Activated CD4-positive, alpha-beta T cell treated with anti-CD3 and anti-CD28 coated beads, Interleukin-2, amount 50 U/mL, for 16 hours (primary cell): Measurements from ENCODE around the gene KCNMA1.

Experiments used
- DNase-seq: peaks from one replicate; pipeline ENCODE4 v3.0.0-alpha.2; 2020

Gene KCNMA1

GRCh38 chr10:77252380-77253146 lies 385.0 kb downstream of the KCNMA1 start:
- DNase-seq: no peak

- DNase-seq: no peak
Measured at GRCh38 chr10:77251297-77252013, 386.2 kb downstream of the KCNMA1 start.

GRCh38 chr10:77249901-77250459 lies 387.6 kb downstream of the KCNMA1 start:
- DNase-seq: no peak

DNA sequence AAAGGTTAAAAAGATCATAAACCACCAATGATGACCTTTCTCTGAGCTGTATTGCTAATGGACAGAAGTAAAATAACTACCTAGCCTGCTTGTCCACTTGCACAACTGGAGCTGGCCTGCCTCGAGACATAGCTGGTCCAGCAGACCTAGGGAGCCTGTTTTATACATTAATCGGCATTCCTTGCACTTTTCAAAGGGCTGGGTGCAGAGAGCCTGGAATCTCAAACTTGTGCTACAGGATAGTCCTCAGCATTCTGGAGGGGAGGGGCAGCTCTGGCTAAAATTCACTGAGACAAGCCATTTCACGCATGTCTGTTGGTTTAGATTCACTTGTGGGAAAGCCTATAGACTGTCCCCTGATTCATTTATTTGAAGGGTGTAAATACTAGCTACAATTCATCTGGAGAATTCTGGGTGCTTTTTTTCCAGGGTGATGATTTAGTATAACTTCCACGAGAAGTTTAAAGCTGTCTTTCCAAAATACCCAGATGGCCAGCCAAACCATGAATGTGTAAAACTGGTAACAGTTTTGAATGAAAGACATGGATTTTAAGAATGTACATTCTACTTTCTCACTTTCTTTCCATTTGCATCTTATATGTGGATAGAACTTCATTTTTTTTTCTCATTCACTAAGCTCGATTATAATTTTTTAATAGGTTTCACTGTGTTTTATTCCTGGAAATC lies 389.4 kb downstream of the KCNMA1 start:
- no peak for DNase-seq

GRCh38 chr10:77247031-77247990 lies 390.3 kb downstream of the KCNMA1 start:
- DNase-seq: no peak

- DNase-seq: no peak
Measured at GRCh38 chr10:77245953-77246352, 391.7 kb downstream of the KCNMA1 start.

GRCh38 chr10:77244746-77245145 lies 392.9 kb downstream of the KCNMA1 start:
- DNase-seq: no peak

GRCh38 chr10:77244286-77244685 lies 393.3 kb downstream of the KCNMA1 start:
- no peak for DNase-seq

- DNase-seq: no peak
Measured at GRCh38 chr10:77241350-77241725, 396.3 kb downstream of the KCNMA1 start.

GRCh38 chr10:77240706-77241349 lies 396.8 kb downstream of the KCNMA1 start:
- no peak for DNase-seq

DNA sequence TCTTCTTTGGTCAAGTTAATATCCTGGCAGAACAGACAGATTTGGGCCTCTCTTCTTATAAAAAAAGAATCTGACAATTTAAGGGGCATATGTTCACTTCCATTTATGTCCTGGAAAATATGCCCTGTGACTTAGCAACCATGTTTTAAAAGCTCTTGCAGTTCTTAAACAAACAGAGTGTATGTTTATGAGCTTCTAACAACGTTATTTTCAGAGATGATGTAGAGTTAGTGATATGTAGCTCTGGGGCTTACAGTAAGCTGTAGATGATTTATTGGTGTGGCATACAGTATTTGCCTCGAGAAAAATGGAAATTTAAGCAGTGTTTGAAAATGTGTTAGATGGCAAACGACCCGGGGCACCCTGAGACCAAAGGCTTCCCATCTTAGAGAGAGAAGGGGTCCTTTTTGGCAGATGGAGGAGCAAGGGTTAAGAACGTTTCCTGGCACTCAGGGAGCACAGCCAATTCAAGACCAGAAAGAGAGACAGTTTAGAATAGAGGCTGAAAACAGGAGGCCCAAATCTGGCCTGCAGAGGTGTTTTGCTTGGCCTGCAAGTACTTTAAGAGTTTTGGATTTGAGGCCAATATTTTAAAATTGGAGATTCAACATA lies 397.5 kb downstream of the KCNMA1 start:
- no peak for DNase-seq

- no peak for DNase-seq
Measured at GRCh38 chr10:77237120-77237519, 400.5 kb downstream of the KCNMA1 start.

GRCh38 chr10:77236700-77237099 lies 400.9 kb downstream of the KCNMA1 start:
- DNase-seq: no peak

- DNase-seq: no peak
Measured at GRCh38 chr10:77236029-77236428, 401.6 kb downstream of the KCNMA1 start.

DNA sequence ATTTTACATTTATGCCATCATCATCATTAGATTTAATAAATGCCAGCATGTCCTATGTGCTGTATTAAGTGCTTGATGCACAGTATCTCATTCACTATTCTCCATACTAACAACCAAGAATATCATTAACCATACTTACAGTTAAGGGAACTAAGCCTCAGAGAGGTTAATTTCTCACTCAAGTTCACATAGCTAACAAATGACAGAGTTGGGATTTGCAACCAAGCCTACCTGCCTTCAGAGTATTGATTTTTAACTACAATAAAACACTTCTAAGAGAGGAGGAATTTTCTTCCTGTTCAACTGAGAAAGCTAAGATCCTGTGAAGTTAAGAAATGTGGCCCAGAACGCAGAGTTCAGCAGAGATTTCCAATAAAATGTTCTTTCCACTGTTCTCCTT lies 403.0 kb downstream of the KCNMA1 start:
- no peak for DNase-seq

DNA sequence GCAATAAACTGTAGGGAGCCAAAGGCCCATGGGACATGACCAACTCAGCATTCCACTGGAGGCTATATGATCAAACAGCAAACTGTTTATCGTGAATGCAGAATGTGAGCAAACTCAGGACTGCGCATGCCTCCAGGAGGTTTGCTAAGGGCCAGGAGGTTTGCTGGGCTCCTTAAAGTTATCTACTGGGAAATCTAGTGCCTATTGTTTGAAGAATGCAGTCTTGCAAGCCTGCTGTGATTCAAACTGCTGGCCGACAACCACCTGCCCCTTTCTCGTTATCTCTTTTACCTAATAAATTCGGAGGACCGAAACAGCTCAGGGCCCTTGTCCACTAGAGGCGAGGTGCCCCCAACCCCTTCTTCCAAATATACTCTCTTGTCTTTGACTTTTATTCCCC lies 404.1 kb downstream of the KCNMA1 start:
- no peak for DNase-seq

DNA sequence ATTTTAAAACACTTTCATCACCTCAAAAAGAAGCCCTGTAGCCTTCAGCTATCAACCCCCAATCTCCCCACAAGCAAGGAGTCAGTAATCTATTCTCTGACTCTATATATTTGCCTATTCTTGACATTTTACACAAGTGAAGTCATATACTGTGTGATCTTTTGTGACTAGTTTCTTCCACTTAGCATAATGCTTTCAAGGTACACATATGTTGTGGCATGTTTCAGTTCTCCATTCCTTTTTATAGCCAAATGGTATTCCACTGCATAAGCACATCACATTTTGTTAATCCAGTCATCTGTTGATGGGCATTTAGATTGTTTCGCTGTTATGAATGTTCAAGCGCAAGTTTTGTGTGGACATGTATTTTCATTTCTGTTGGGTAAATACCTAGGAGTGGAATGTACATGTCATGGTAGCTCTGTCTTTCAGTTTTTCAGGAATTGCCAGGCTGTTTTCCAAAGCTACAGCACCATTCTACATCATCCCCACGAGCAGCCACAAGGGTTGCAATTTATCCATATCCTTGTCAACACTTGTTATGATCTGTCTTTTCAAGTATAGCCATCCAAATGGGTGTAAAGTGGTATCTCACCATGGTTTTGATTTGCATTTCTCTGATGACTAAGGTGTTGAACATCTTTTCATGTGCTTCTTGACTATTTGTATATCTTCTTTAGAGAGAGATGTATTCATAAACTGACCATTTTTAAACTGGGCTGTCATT lies 405.6 kb downstream of the KCNMA1 start:
- no peak for DNase-seq

- DNase-seq: no peak
Measured at GRCh38 chr10:77231375-77231774, 406.2 kb downstream of the KCNMA1 start.

GRCh38 chr10:77230194-77230593 lies 407.4 kb downstream of the KCNMA1 start:
- DNase-seq: no peak

- DNase-seq: no peak
Measured at GRCh38 chr10:77229704-77230103, 407.9 kb downstream of the KCNMA1 start.

- DNase-seq: no peak
Measured at GRCh38 chr10:77228559-77228958, 409.0 kb downstream of the KCNMA1 start.
